ENCODE results near the gene SLC9C1.

SLC9C1 gene

DNA sequence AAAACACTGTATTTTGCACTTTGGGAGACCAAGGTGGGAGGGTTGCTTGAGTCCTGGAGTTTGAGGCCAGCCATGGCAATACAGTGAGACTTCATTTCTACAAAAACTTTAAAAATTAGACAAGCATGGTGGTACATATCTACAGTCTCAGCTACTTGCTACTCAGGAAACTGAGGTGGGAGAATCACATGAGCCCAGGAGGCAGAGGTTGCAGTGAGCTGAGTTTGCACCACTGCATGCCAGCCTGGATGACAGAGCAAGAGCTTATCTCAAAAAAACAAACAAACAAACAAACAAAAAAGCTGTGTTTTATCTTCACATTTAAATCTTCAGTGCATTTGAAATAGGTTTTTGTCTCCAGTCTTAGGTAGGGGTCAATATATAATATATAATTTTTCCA lies 4.8 kb upstream of the SLC9C1 start:
- TF ChIP-seq CTCF (IDR thresholded peaks at IDR 0.05; ENCODE audit: control insufficient read depth, insufficient read depth, low read depth, low read length, missing control alignments), result no peak
- H3K4me3 ChIP-seq (ENCODE audit: control insufficient read depth, low read depth, low read length), result no peak overlapping the region
- no peak for DNase-seq (ENCODE audit: low read depth)

- H3K4me3 ChIP-seq (ENCODE audit: control insufficient read depth, low read depth, low read length), result no peak overlapping the region
- TF ChIP-seq CTCF (IDR thresholded peaks at IDR 0.05; ENCODE audit: control insufficient read depth, insufficient read depth, low read depth, low read length, missing control alignments), result no peak
- no peak for DNase-seq (ENCODE audit: low read depth)
Observed at GRCh38 chr3:112297714-112298113, 3.7 kb upstream of the SLC9C1 start.

DNA sequence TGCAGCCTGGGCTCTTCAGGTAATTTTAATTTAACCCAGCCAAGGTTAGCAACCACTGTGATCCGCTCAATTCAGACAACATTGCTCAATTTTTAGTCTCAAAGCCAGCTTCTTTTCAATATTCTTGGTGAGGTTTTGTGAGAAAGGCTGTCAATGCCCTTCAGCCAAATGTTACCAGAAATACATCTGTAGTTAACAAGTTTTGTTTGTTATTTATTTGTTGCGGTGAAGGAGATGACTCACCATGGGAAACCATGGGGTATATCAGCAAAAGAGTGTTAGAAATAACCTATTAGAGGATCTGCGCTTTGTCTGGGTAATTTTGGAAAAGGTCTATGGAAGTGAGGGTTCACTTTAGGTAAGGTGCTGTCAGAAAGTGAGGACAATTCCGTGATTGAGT lies 5.0 kb downstream of the SLC9C1 start:
- TF ChIP-seq CTCF (IDR thresholded peaks at IDR 0.05; ENCODE audit: control insufficient read depth, insufficient read depth, low read depth, low read length, missing control alignments), result no peak
- no peak overlapping the region for H3K4me3 ChIP-seq (ENCODE audit: control insufficient read depth, low read depth, low read length)
- no peak for DNase-seq (ENCODE audit: low read depth)

GRCh38 chr3:112280266-112280665 lies 13.8 kb downstream of the SLC9C1 start:
- H3K4me3 ChIP-seq (ENCODE audit: control insufficient read depth, low read depth, low read length), result no peak overlapping the region
- DNase-seq (ENCODE audit: low read depth), result no peak
- no peak for TF ChIP-seq CTCF (IDR thresholded peaks at IDR 0.05; ENCODE audit: control insufficient read depth, insufficient read depth, low read depth, low read length, missing control alignments)

- no peak overlapping the region for H3K4me3 ChIP-seq (ENCODE audit: control insufficient read depth, low read depth, low read length)
- no peak for TF ChIP-seq CTCF (IDR thresholded peaks at IDR 0.05; ENCODE audit: control insufficient read depth, insufficient read depth, low read depth, low read length, missing control alignments)
- no peak for DNase-seq (ENCODE audit: low read depth)
Observed at GRCh38 chr3:112273536-112273935, 20.5 kb downstream of the SLC9C1 start.

- no peak for DNase-seq (ENCODE audit: low read depth)
- TF ChIP-seq CTCF (IDR thresholded peaks at IDR 0.05; ENCODE audit: control insufficient read depth, insufficient read depth, low read depth, low read length, missing control alignments), result no peak
- H3K4me3 ChIP-seq (ENCODE audit: control insufficient read depth, low read depth, low read length), result no peak overlapping the region
Observed at GRCh38 chr3:112261742-112262141, 32.3 kb downstream of the SLC9C1 start.

GRCh38 chr3:112260563-112260962 lies 33.5 kb downstream of the SLC9C1 start:
- no peak for TF ChIP-seq CTCF (IDR thresholded peaks at IDR 0.05; ENCODE audit: control insufficient read depth, insufficient read depth, low read depth, low read length, missing control alignments)
- no peak for DNase-seq (ENCODE audit: low read depth)
- H3K4me3 ChIP-seq (ENCODE audit: control insufficient read depth, low read depth, low read length), result no peak overlapping the region

Data from AG09309 (cell line).